Effector memory CD4-positive, alpha-beta T cell (primary cell): Measurements from ENCODE around the gene SGK2.

Experiments
- DNase-seq, 3 donors: peaks; one replicate each; pipeline ENCODE4 v3.0.0-alpha.2; 2020
- H3K27ac ChIP-seq: 2 replicates; pipeline ENCODE4 v1.7.0; 2013; ENCODE audit warnings: mild to moderate bottlenecking, low read length, moderate library complexity; ENCODE audit not compliant: insufficient read depth, poor library complexity, severe bottlenecking
- H3K27me3 ChIP-seq: replicated peaks from 2 replicates; pipeline ENCODE4 v1.7.0; 2013; ENCODE audit warnings: mild to moderate bottlenecking, low read length; ENCODE audit not compliant: insufficient read depth, control insufficient read depth, poor library complexity, severe bottlenecking
- H3K36me3 ChIP-seq: 2 replicates; pipeline ENCODE4 v1.7.0; 2013; ENCODE audit warnings: mild to moderate bottlenecking, low read length, moderate library complexity; ENCODE audit not compliant: control insufficient read depth, insufficient read depth
- H3K4me1 ChIP-seq: 2 replicates; pipeline ENCODE4 v1.7.0; 2013; ENCODE audit warnings: low read length, mild to moderate bottlenecking; ENCODE audit not compliant: control insufficient read depth, insufficient read depth, poor library complexity, severe bottlenecking
- H3K4me3 ChIP-seq: 2 replicates; pipeline ENCODE4 v1.7.0; 2013; ENCODE audit warnings: low read length, low read depth, mild to moderate bottlenecking; ENCODE audit not compliant: insufficient read depth, poor library complexity, severe bottlenecking
- H3K9me3 ChIP-seq: 2 replicates; pipeline ENCODE4 v1.7.0; 2013; ENCODE audit warnings: mild to moderate bottlenecking, low read length, moderate library complexity; ENCODE audit not compliant: control insufficient read depth

The SGK2 gene

GRCh38 chr20:43535370-43536004 is 23.3 kb upstream of the SGK2 start:
- DNase-seq, result no peak
- H3K27me3 ChIP-seq, result no peaks in the 10 kb centered on the region
- no peaks in the 10 kb centered on the region for H3K9me3 ChIP-seq
- H3K27ac ChIP-seq, result no peak overlapping the region
- no peaks in the 10 kb centered on the region for H3K4me1 ChIP-seq
- H3K36me3 ChIP-seq, result no peaks in the 10 kb centered on the region
- H3K4me3 ChIP-seq, result no peak overlapping the region

- Histone ChIP-seq H3K27me3 (no peaks in the 10 kb centered on the region), H3K4me3 (no peak overlapping the region), H3K36me3 (no peaks in the 10 kb centered on the region), H3K9me3 (no peaks in the 10 kb centered on the region), H3K27ac (no peak overlapping the region), H3K4me1 (no peaks in the 10 kb centered on the region)
- no peak for DNase-seq
Measured at GRCh38 chr20:43536041-43536816, 22.6 kb upstream of the SGK2 start.

GRCh38 chr20:43536817-43537440 is 21.9 kb upstream of the SGK2 start:
- no peaks in the 10 kb centered on the region for H3K4me1 ChIP-seq
- no peak for DNase-seq
- no peaks in the 10 kb centered on the region for H3K27me3 ChIP-seq
- H3K9me3 ChIP-seq, result no peaks in the 10 kb centered on the region
- H3K27ac ChIP-seq, result no peak overlapping the region
- no peaks in the 10 kb centered on the region for H3K36me3 ChIP-seq
- H3K4me3 ChIP-seq, result no peak overlapping the region

GRCh38 chr20:43537921-43538877 is 20.6 kb upstream of the SGK2 start:
- H3K4me1 ChIP-seq, result no peaks in the 10 kb centered on the region
- H3K4me3 ChIP-seq, result no peak overlapping the region
- H3K9me3 ChIP-seq, result no peaks in the 10 kb centered on the region
- no peaks in the 10 kb centered on the region for H3K27me3 ChIP-seq
- no peaks in the 10 kb centered on the region for H3K36me3 ChIP-seq
- H3K27ac ChIP-seq, result no peak overlapping the region
- DNase-seq, result peak in 1 of 3 donors; percentile 18

GRCh38 chr20:43538878-43539700 is 19.7 kb upstream of the SGK2 start:
- no peaks in the 10 kb centered on the region for H3K36me3 ChIP-seq
- H3K27me3 ChIP-seq, result no peaks in the 10 kb centered on the region
- DNase-seq, result no peak
- H3K4me1 ChIP-seq, result no peaks in the 10 kb centered on the region
- no peak overlapping the region for H3K27ac ChIP-seq
- H3K9me3 ChIP-seq, result no peaks in the 10 kb centered on the region
- no peak overlapping the region for H3K4me3 ChIP-seq

GRCh38 chr20:43539975-43540672 is 18.7 kb upstream of the SGK2 start:
- H3K9me3 ChIP-seq, result no peaks in the 10 kb centered on the region
- no peak for DNase-seq
- H3K27ac ChIP-seq, result no peak overlapping the region
- H3K36me3 ChIP-seq, result no peaks in the 10 kb centered on the region
- no peaks in the 10 kb centered on the region for H3K27me3 ChIP-seq
- no peak overlapping the region for H3K4me3 ChIP-seq
- H3K4me1 ChIP-seq, result no peaks in the 10 kb centered on the region

GRCh38 chr20:43540673-43541060 is 18.2 kb upstream of the SGK2 start:
- Histone ChIP-seq H3K4me1 (no peaks in the 10 kb centered on the region), H3K4me3 (no peak overlapping the region), H3K27me3 (no peaks in the 10 kb centered on the region), H3K36me3 (no peaks in the 10 kb centered on the region), H3K9me3 (no peaks in the 10 kb centered on the region), H3K27ac (no peak overlapping the region)
- DNase-seq, result no peak

GRCh38 chr20:43541214-43541613 is 17.6 kb upstream of the SGK2 start:
- Histone ChIP-seq H3K27ac (no peak overlapping the region), H3K27me3 (no peaks in the 10 kb centered on the region), H3K4me1 (no peaks in the 10 kb centered on the region), H3K36me3 (no peaks in the 10 kb centered on the region), H3K9me3 (no peaks in the 10 kb centered on the region), H3K4me3 (no peak overlapping the region)
- no peak for DNase-seq

GRCh38 chr20:43542161-43542560 is 16.7 kb upstream of the SGK2 start:
- H3K4me3 ChIP-seq, result no peak overlapping the region
- no peak overlapping the region for H3K27ac ChIP-seq
- H3K9me3 ChIP-seq, result no peaks in the 10 kb centered on the region
- H3K4me1 ChIP-seq, result no peaks in the 10 kb centered on the region
- DNase-seq, result no peak
- no peaks in the 10 kb centered on the region for H3K36me3 ChIP-seq
- H3K27me3 ChIP-seq, result no peaks in the 10 kb centered on the region
